HepG2 (cell line): ENCODE measurements around the gene BMPR1B. TPM values are rescaled to one million over a fixed set of nuclear protein-coding genes. Genes with fewer than 3 reads are reported as not detected.

Source experiments
- ATAC-seq: fragments of 200-7000 bp; cut with Tn5 transposase; 3 replicates; pipeline ENCODE4 v1.9.1; 2020; ENCODE audit warnings: mild to moderate bottlenecking, moderate library complexity
- BruUV-seq: library from RNA; stranded (reverse); fragments of 400-500 nt; replicated peaks from 2 replicates; lab custom pipeline; 2021; lab: Mats Ljungman, UMichigan
- CTCF ChIA-PET: fragments of 300-600 bp; formaldehyde crosslinking; extraction: SDS; loops from one replicate; lab custom pipeline; 2021; ENCODE audit warnings: low total read pairs, inconsistent platforms, low intra/inter-chr PET ratio; lab: Yijun Ruan, JAX
- POLR2A ChIA-PET: fragments of 350-600 bp; sonication (Branson Sonifier 250); formaldehyde crosslinking; loops from one replicate; lab custom pipeline; 2020; ENCODE audit warnings: antibody characterized with exemption, inconsistent platforms; lab: Yijun Ruan, JAX
- DNase-seq: peaks from one replicate; pipeline ENCODE4 v3.0.0-alpha.2; 2015; ENCODE audit warnings: low spot score
- FAIRE-seq: peaks from 3 replicates; lab custom pipeline; 2011; peaks lifted over from hg19 to GRCh38; lab: Jason Lieb, UNC
- H2AFZ ChIP-seq: one replicate; pipeline ENCODE4 v1.6.1; 2011; ENCODE audit warnings: low read length, inconsistent platforms
- H3K27ac ChIP-seq: fragments of 300-600 bp; 3 replicates; pipeline ENCODE4 v1.8.0; 2011; ENCODE audit warnings: mixed run types, mild to moderate bottlenecking, mixed read lengths, low read length, inconsistent platforms; ENCODE audit not compliant: insufficient read depth; ENCODE audit errors: extremely low read length
- H3K27me3 ChIP-seq, 2 experiments: fragments of 200-600 bp in 1 of 2; 2 replicates in 1 of 2; 3 replicates in 1 of 2; pipeline versions ENCODE4 v1.6.0 to v1.8.0; 2011; ENCODE audit warnings: low read length in 2 of 2, mild to moderate bottlenecking in 2 of 2, moderate library complexity in 2 of 2, inconsistent platforms in 1 of 2; ENCODE audit not compliant: insufficient read depth in 2 of 2, control insufficient read depth in 1 of 2
- H3K36me3 ChIP-seq, 2 experiments: fragments of 200-600 bp in 1 of 2; replicated peaks in 1 of 2; 2 replicates in 1 of 2; 3 replicates in 1 of 2; pipeline versions ENCODE4 v1.5.1 to v1.8.0; 2011; ENCODE audit warnings: low read length in 2 of 2, inconsistent platforms in 1 of 2; ENCODE audit not compliant: insufficient read depth in 2 of 2, control insufficient read depth in 1 of 2
- H3K4me1 ChIP-seq: 2 replicates; pipeline ENCODE4 v1.5.1; 2012; ENCODE audit warnings: low read length, inconsistent platforms; ENCODE audit not compliant: insufficient read depth
- H3K4me2 ChIP-seq: 2 replicates; pipeline ENCODE4 v1.6.0; 2011; ENCODE audit warnings: low read depth, low read length, inconsistent platforms
- H3K4me3 ChIP-seq, 3 experiments: fragments of 200-600 bp in 1 of 3; sonication (generic), shearing (Covaris generic) in 1 of 3; replicated peaks in 1 of 3; 2 replicates each; pipeline ENCODE4 v1.5.1; 2011 to 2016; ENCODE audit warnings: low read length in 3 of 3, inconsistent platforms in 2 of 3, low read depth in 2 of 3, mild to moderate bottlenecking in 2 of 3, control low read depth in 1 of 3, mixed read lengths in 1 of 3; ENCODE audit not compliant: insufficient read depth in 1 of 3
- H3K79me2 ChIP-seq: one replicate; pipeline ENCODE4 v1.6.1; 2011; ENCODE audit warnings: low read length, inconsistent platforms; ENCODE audit not compliant: insufficient read depth
- H3K9ac ChIP-seq: 2 replicates; pipeline ENCODE4 v1.6.0; 2011; ENCODE audit warnings: mild to moderate bottlenecking, low read depth, low read length, inconsistent platforms; ENCODE audit not compliant: insufficient read depth
- H3K9me3 ChIP-seq: 2 replicates; pipeline ENCODE4 v1.5.1; 2012; ENCODE audit warnings: mild to moderate bottlenecking, low read length
- H4K20me1 ChIP-seq: 2 replicates; pipeline ENCODE4 v1.6.0; 2011; ENCODE audit warnings: inconsistent platforms, mild to moderate bottlenecking, low read length, moderate library complexity; ENCODE audit not compliant: insufficient read depth
- ARNTL ChIP-seq: sonication (generic); formaldehyde crosslinking; IDR thresholded peaks from 2 replicates; pipeline ENCODE4 v1.4.0; 2020; ENCODE audit warnings: mild to moderate bottlenecking, missing genetic modification reagents
- FOSL2 ChIP-seq: sonication (generic); formaldehyde crosslinking; IDR thresholded peaks from 2 replicates; pipeline ENCODE4 v1.4.0; 2020; ENCODE audit warnings: missing genetic modification reagents
- FOXO4 ChIP-seq: sonication (generic); formaldehyde crosslinking; conservative IDR thresholded peaks from 2 replicates; pipeline ENCODE4 v1.8.1; 2023; ENCODE audit warnings: missing genetic modification reagents
- KLF6 ChIP-seq: IDR thresholded peaks from 2 replicates; pipeline ENCODE4 v1.8.0; 2016; ENCODE audit warnings: missing biosample characterization, missing genetic modification reagents
- KLF9 ChIP-seq: IDR thresholded peaks from 2 replicates; pipeline ENCODE4 v1.6.1; 2016; ENCODE audit warnings: low read depth
- KMT2A ChIP-seq: sonication (generic); formaldehyde crosslinking; IDR thresholded peaks from 2 replicates; pipeline ENCODE4 v1.4.0; 2020; ENCODE audit warnings: missing genetic modification reagents
- NFIC ChIP-seq: IDR thresholded peaks from 2 replicates; pipeline ENCODE4 v1.6.1; 2012; ENCODE audit warnings: mild to moderate bottlenecking, low read length, inconsistent platforms
- PRPF4 ChIP-seq: fragments of 200-400 bp; formaldehyde crosslinking; IDR thresholded peaks from 2 replicates; pipeline ENCODE4 v1.6.1; 2016; ENCODE audit warnings: low read length, low read depth; ENCODE audit not compliant: poor library complexity, severe bottlenecking
- RFX5 ChIP-seq: IDR thresholded peaks from 2 replicates; pipeline ENCODE4 v1.6.1; 2011; ENCODE audit warnings: low read depth, low read length, improper control_type of control experiment
- RFXAP ChIP-seq: sonication (generic); formaldehyde crosslinking; IDR thresholded peaks from 2 replicates; pipeline ENCODE4 v1.4.0; 2020; ENCODE audit warnings: missing genetic modification reagents, borderline replicate concordance
- TBP ChIP-seq: sonication (generic); formaldehyde crosslinking; IDR thresholded peaks from 2 replicates; pipeline ENCODE4 v1.5.0; 2020; ENCODE audit warnings: missing genetic modification reagents
- TFDP2 ChIP-seq: sonication (generic); formaldehyde crosslinking; IDR thresholded peaks from 2 replicates; pipeline ENCODE4 v1.4.0; 2020; ENCODE audit warnings: missing genetic modification reagents
- TGIF2 ChIP-seq: IDR thresholded peaks from 2 replicates; pipeline ENCODE4 v1.6.1; 2016; ENCODE audit warnings: control low read depth, missing compliant biosample characterization
- ZBTB20 ChIP-seq: sonication (generic); formaldehyde crosslinking; IDR thresholded peaks from 2 replicates; pipeline ENCODE4 v1.8.1; 2023; ENCODE audit warnings: missing genetic modification reagents, low read depth, mild to moderate bottlenecking, borderline replicate concordance
- ZNF136 ChIP-seq: sonication (generic); formaldehyde crosslinking; IDR thresholded peaks from 2 replicates; pipeline ENCODE4 v1.8.1; 2022; ENCODE audit warnings: low read depth, mild to moderate bottlenecking, moderate library complexity, missing genetic modification reagents
- ZNF20 ChIP-seq: sonication (generic); formaldehyde crosslinking; IDR thresholded peaks from 2 replicates; pipeline ENCODE4 v1.4.0; 2020; ENCODE audit warnings: mild to moderate bottlenecking, moderate library complexity, missing genetic modification reagents
- ZNF501 ChIP-seq: sonication (generic); formaldehyde crosslinking; IDR thresholded peaks from 2 replicates; pipeline ENCODE4 v1.5.1; 2020; ENCODE audit warnings: mild to moderate bottlenecking, moderate library complexity, missing genetic modification reagents
- ZNF704 ChIP-seq: sonication (generic); formaldehyde crosslinking; IDR thresholded peaks from 2 replicates; pipeline ENCODE4 v1.8.1; 2023; ENCODE audit warnings: mild to moderate bottlenecking, inconsistent platforms, moderate library complexity, missing genetic modification reagents, borderline replicate concordance
- ZNF772 ChIP-seq: sonication (generic); formaldehyde crosslinking; IDR thresholded peaks from 2 replicates; pipeline ENCODE4 v1.5.0; 2020; ENCODE audit warnings: mild to moderate bottlenecking, missing genetic modification reagents
- ZSCAN21 ChIP-seq: sonication (generic); formaldehyde crosslinking; IDR thresholded peaks from 2 replicates; pipeline ENCODE4 v1.8.0; 2022; ENCODE audit warnings: mild to moderate bottlenecking, missing genetic modification reagents, moderate library complexity, borderline replicate concordance
- WGBS: methylation state at CpG from one replicate; pipeline ENCODE4 v1.1.6; 2017; ENCODE audit warnings: low lambda C conversion rate; 5-methylcytosine and 5-hydroxymethylcytosine counted together
- in situ Hi-C: cut with HindIII; loops from 2 replicates; pipeline ENCODE4 v1.10.0; 2017; ENCODE audit warnings: low pct_unique_long_range_greater_than_20kb; ENCODE audit not compliant: extremely low pct_ligation_motif_present
- intact Hi-C: fragments of 100-400 bp; cut with micrococcal nuclease; formaldehyde crosslinking; loops from one replicate; pipeline ENCODE4 v1.10.0; 2022; ENCODE audit not compliant: unreplicated experiment
- polyA plus RNA-seq, 8 experiments: library from polyadenylated mRNA; depleted of rRNA in 3 of 8; stranded (reverse) in 7 of 8; unstranded in 1 of 8; fragments of >200 nt; fragmentation: Illumina TruSeq in 4 of 8; extraction: Trizol in 4 of 8; gene quantifications; 2 replicates each; pipeline versions ENCODE4 v1.2.1 to v1.2.3, GENCODE V29; 2011 to 2016; ENCODE audit warnings: low read depth in 4 of 8, missing spikeins in 1 of 8, mixed read lengths in 1 of 8; ENCODE audit not compliant: insufficient read depth in 1 of 8
- total RNA-seq, 5 experiments: library from RNA; depleted of rRNA; stranded (reverse); fragments of >200 nt; fragmentation: Illumina TruSeq; extraction: Trizol; gene quantifications; 2 replicates each; pipeline ENCODE4 v1.2.3, GENCODE V29; 2016; ENCODE audit warnings: low read depth in 1 of 5

The BMPR1B gene
- total and polyA plus RNA-seq, 2 of the 13 experiments (the other 11 are each of a cell fraction or from before 2014, with no cell fraction given): 0.07 TPM; not detected in 1

- in situ Hi-C loops: no loop called here
- CTCF ChIA-PET: no interaction called here
- ATAC-seq: no peak
These were observed 92.1 kb downstream of the BMPR1B start for GRCh38 chr4:94849901-94850300.

More at GRCh38 chr4:94849901-94850300, 92.1 kb downstream of the BMPR1B start:
- TF ChIP-seq ARNTL (CRISPR knock-in tag): no peak
- TF ChIP-seq ZNF704 (CRISPR knock-in tag): no peak
- no peak for TF ChIP-seq ZNF501 (CRISPR knock-in tag)
- no peak for TF ChIP-seq KLF9
- TF ChIP-seq FOSL2: no peak
- no peak for TF ChIP-seq ZSCAN21
- no peak for TF ChIP-seq KLF6
- no peak for TF ChIP-seq ZNF20
- TF ChIP-seq FOXO4 (CRISPR knock-in tag): no peak
- no peak for TF ChIP-seq ZNF772 (CRISPR knock-in tag)
- TF ChIP-seq RFX5: no peak
- no peak for TF ChIP-seq TGIF2
- no peak for TF ChIP-seq KMT2A (CRISPR knock-in tag)
- no peak for TF ChIP-seq ZBTB20 (CRISPR knock-in tag)
- no peak for TF ChIP-seq TBP (CRISPR knock-in tag)
- no peak for TF ChIP-seq RFXAP
- TF ChIP-seq PRPF4: no peak
- TF ChIP-seq NFIC: no peak
- no peak for TF ChIP-seq TFDP2
- TF ChIP-seq ZNF136 (CRISPR knock-in tag): no peak
- H3K79me2 ChIP-seq: no peaks in the 10 kb centered on the region
- H3K4me2 ChIP-seq: no peak overlapping the region
- DNase-seq: no peak
- H3K27ac ChIP-seq: no peak overlapping the region
- no peak overlapping the region for H3K9ac ChIP-seq
- H4K20me1 ChIP-seq: no peaks in the 10 kb centered on the region
- intact Hi-C loops: no loop called here
- FAIRE-seq: no peak
- POLR2A ChIA-PET: no interaction called here
- WGBS: 4% methylated on average over 2 of the region's 2 CpGs
- H3K36me3 ChIP-seq: no peaks in the 10 kb centered on the region
- no peak overlapping the region for H2AFZ ChIP-seq
- no peaks in the 10 kb centered on the region for H3K9me3 ChIP-seq
- no peak overlapping the region for H3K4me3 ChIP-seq
- BruUV-seq: no TSS peak
- H3K27me3 ChIP-seq: no peaks in the 10 kb centered on the region
- H3K4me1 ChIP-seq: no peaks in the 10 kb centered on the region
